22Rv1 (cell line): ENCODE results near the gene RET.

ENCODE experiments used
- ZFX ChIP-seq: fragments of 450-650 bp; IDR thresholded peaks from 2 replicates; pipeline ENCODE4 v1.6.1; 2017; ENCODE audit warnings: antibody characterized with exemption, borderline replicate concordance
- TF ChIP-seq, protein P1 (sequence below): fragments of 450-650 bp; IDR thresholded peaks from 2 replicates; pipeline ENCODE4 v1.5.1; 2017; ENCODE audit warnings: mild to moderate bottlenecking

DNA sequence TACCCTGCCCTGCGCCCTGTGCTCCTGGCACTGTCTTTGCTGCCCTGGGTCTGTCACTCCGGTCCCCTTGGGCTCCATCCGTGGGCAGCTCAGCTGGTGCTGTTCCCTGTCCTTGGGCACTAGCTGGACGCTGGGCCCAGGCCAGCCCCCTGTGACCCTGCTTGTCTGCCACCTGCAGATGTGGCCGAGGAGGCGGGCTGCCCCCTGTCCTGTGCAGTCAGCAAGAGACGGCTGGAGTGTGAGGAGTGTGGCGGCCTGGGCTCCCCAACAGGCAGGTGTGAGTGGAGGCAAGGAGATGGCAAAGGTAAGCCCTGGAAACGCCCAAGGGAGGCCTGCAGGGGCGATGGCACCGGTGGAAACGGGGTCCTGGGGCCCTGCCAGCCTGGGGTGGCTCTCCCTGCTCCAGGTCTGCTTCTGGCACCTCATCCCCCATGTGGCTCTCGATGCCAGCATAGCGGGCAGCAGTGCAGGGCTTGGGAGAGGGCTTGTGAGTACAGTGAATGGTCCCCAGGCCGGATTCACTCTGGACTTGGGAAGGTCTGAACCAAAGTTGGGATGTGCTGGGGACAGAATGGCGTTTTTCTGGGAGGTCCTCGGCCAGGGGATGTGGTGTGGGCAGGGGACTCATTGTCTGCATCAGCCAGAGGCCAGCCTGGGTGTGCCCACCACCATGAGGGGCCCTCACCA lies 35.2 kb downstream of the RET start:
- TF ChIP-seq, protein P1, sequence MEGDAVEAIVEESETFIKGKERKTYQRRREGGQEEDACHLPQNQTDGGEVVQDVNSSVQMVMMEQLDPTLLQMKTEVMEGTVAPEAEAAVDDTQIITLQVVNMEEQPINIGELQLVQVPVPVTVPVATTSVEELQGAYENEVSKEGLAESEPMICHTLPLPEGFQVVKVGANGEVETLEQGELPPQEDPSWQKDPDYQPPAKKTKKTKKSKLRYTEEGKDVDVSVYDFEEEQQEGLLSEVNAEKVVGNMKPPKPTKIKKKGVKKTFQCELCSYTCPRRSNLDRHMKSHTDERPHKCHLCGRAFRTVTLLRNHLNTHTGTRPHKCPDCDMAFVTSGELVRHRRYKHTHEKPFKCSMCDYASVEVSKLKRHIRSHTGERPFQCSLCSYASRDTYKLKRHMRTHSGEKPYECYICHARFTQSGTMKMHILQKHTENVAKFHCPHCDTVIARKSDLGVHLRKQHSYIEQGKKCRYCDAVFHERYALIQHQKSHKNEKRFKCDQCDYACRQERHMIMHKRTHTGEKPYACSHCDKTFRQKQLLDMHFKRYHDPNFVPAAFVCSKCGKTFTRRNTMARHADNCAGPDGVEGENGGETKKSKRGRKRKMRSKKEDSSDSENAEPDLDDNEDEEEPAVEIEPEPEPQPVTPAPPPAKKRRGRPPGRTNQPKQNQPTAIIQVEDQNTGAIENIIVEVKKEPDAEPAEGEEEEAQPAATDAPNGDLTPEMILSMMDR: no peak
- no peak for TF ChIP-seq ZFX
